Measurements from ENCODE around the gene TNIK.
"Not testable (repeated sequence)": the region's sequence is repeated elsewhere in the genome, so short reads cannot be mapped to it uniquely, and the experiment has no call there.

Gene TNIK

GRCh38 chr3:171333784-171334464, 126.3 kb downstream of the TNIK start:
- no peak for DNase-seq

DNA sequence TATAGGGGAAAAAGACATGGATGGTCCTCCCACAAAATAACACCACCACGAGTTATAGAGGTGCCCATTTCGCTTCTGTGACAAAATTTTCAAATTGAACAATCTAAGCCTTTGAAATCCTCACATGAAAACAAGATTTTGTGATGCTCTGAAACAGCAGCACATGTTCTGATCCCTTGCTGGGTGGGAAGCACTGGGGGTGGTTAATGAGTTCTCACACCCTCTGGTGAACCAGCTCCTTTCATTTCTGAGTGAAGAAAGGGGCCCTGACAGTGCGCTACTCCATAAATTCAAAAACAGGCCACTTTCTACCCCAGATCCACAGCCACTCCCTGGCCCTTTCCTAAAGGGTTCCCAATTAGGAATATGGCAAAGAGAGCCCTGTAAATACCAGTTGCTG, 129.3 kb downstream of the TNIK start:
- no peak for DNase-seq

- no peak for DNase-seq
Measured at GRCh38 chr3:171329746-171330145, 130.5 kb downstream of the TNIK start.

DNA sequence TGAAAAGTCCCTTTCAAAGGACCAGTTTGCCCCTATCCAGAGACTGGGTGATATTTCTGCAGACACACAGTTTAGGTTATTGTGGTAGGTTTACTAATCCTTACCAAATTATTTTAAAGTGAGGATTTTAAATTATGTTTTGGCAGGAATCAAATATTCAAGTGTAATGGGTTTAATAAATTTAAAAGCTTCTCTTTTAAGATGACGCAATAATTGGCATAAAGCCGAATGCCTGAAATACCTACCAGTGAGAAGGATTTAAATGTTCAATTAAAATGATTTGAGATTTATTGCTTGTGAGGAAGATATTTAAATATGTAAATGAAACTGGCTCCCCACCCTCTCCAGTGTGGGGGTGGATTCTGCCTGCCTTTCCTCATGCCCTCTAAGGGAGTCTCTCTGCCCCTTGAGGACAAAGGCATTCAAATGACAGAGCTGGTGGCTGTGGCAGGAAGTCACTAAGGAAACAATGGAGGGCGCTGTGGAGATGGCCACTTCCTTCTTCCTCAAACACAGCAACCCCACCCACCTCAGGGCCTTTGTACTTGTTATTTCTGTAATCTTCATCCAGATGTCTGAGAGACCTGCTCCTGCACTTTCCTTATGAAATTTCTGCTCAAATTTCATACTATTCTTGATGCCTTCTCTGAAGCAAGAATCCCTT, 131.7 kb downstream of the TNIK start:
- DNase-seq: no peak

GRCh38 chr3:171327441-171328174, 132.6 kb downstream of the TNIK start:
- no peak for DNase-seq

DNA sequence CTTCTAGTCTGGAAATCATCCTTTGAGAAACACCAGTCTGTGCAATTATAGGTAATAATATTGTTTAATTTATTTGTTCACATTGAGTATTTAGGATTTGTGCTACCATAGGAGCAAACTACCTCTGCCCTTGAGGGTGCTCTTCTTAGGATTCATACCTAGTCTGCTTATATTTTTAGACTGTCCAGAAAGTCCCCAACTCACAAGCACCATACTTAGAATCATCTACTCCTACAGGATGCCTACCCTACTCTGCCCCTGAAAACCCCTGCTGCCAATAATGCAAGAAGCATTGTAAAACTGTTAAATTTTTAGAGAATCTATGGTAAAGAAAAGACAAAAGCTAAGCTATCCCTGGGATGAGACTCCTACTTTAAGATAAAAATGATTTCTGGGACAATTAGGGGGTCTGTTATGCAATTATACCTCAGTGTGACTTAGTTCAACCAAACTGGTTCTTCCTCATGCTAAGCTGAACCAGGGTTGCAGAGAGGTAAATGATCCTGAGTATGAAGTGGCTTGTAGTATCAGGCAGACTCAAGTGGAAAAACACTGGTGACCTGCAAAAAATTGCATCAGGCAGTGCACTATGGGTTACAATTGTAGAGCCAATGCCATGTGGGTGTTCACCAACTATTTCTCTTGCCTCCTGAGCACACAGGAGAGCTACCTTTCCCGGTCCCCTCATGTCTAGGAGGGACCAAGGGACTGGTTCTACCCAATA, 133.3 kb downstream of the TNIK start:
- no peak for DNase-seq

DNA sequence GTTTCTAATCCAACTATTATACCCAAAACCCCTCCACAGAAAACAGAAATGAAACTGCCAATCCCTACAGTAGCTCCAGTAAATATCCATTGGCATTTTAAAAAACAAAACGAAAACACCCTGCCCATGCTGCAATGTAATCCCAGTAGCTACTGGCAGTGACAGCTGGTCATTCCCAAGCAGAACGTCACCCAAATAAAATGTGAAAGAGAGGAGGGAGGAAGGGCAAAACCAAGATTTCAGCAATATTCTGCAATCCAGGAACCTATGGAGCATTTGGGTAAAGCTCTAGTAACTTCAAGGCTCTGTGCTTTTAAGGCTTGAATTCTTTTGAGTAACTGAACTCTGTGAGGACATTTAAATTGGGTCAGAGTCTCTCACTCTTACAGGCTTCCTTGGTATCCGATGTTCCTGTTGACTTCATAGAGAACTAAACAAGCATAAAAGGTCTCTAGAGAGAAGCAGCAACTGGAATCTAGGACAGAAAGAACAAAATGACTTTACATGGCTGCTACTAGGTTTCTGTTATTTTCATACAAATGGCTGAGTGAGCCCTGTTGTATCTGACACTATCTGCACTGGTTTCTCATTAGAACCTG, 136.2 kb downstream of the TNIK start:
- DNase-seq: no peak

DNA sequence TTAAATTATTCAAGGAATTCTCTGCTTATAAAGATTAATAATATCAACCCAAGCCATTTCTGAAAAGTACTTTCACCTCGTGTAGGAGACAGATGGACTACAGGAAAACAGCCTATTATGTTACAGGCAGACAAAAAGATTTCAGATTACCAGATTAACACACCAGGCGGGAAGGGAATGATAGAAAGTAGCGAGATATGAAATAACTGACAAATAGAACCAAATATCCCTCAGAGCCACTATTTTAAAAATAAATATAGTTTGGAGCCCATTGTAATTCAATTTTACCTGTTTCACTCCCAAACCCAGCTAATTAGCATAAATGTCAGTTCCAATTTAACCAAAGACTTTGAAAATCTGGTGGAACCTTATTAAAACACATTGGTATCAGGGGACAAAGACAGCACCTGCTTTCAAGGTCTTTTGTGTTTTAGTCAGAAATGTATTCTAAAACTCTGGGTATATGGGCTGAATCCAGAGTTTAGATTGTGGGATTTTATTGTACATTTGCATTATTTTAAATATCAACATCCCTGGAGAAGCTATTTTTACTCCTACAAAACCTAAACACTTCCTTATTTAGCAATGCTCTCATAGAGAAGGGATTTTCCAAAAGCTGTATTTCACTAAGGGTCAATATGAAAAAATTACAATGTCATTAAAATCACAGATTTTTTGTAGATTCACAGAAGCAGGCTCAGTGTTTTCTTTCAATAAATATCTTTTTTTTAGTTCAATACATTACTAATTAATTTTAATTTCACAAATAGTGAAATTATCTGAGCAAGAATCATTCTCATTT, 138.4 kb downstream of the TNIK start:
- DNase-seq: no peak

GRCh38 chr3:171320750-171321558, 139.3 kb downstream of the TNIK start:
- DNase-seq: no peak

- no peak for DNase-seq
Measured at GRCh38 chr3:171317171-171317570, 143.0 kb downstream of the TNIK start.

DNA sequence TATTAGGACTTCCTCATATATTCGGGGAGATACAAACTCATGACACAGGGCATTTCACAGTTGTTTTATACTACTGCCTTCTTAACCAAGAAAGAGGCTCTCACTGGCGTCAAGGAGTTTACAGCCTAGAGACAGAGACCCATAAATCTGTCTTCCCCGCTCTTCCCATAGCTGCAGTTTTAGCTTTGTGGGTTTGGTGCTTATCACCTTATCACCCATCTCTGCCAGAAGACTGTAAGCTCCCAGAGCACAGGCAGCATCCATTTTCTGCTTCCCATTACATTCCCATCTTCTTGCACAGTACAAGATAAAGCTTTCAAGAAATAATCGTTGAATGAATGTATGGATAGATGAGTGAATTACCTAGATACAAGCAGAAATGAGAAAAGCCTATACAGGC, 144.3 kb downstream of the TNIK start:
- no peak for DNase-seq

GRCh38 chr3:171315101-171315500, 145.1 kb downstream of the TNIK start:
- DNase-seq: no peak

DNA sequence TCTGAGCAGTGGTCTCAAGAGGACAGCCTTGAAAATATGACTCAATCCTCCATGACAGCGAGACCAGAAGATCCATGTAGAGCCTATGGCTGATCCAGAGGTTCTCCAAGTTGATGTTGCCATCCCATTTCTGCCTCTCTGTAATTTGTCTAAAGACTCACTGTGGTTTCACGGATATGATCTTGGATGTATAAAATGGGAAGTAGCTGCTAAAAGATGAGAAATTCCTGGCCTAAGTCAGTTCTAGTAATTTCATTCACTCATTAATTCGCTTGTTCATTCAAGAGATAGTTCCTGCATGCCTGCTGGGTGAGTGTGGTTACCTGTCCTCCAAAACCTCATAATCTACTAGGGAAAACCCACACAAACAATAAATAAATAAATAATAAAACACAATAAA, 145.9 kb downstream of the TNIK start:
- no peak for DNase-seq

- DNase-seq: no peak
Measured at GRCh38 chr3:171313702-171314101, 146.5 kb downstream of the TNIK start.

GRCh38 chr3:171312741-171313140, 147.5 kb downstream of the TNIK start:
- DNase-seq: no peak

GRCh38 chr3:171311784-171312183, 148.4 kb downstream of the TNIK start:
- no peak for DNase-seq

GRCh38 chr3:171309906-171310359, 150.3 kb downstream of the TNIK start:
- no peak for DNase-seq

GRCh38 chr3:171307988-171308387, 152.2 kb downstream of the TNIK start:
- DNase-seq: no peak

DNA sequence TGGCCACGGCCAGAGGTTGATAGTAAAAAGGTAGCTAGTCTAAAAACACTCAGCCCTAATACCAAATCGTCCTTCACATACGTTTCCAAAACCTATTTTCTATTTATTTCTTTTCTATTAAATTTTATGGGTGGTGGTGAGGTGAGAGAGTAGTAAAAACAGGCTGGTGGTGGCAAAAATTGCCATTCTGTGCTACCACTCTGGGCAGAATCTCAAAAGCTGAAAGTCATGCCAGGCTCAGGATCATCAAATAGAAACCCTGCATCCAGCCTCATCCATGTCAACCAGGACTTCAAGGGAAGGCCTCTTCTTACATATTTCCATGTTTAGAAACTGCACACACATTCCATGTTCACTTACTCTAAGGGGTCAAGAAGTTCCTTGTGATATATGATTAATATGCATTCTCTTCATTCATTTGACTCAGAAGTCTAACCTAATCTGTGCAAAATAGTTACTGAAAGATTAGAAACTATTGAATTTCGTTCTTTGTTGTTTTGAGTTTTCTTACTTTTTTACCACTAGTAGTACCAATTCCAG, 153.1 kb downstream of the TNIK start:
- DNase-seq: no peak

DNA sequence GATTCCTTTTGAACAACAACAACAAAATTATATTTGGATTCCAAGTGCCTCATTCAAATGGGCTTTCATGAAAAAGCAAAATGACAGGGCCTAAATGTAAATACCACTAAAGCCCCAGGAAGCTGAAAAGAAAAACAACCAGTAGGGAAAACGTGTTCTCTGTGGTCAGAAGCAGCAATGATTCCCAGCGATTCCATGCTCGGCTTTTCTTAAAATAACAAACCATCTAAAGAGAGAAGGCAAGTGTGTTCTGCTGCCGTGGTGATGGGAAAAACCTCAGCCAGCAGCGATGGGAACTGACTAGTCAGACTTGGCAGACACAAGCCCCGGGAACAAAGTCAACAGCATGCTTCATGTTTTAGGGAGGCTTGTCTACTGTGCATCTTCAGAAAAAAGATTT, 153.6 kb downstream of the TNIK start:
- no peak for DNase-seq

GRCh38 chr3:171305823-171306222, 154.4 kb downstream of the TNIK start:
- DNase-seq: not testable (repeated sequence)

Measured in NCI-H748 treated with DMSO at 0.1 percent for 48 hours (cell line).